B cell (primary cell): Measurements from ENCODE around the gene S100A4. TPM values are rescaled to one million over a fixed set of nuclear protein-coding genes. Genes with fewer than 3 reads are reported as not detected.
A peak's percentile ranks its signal among the peaks of the same experiment; 100 is the strongest.

Source experiments
- ATAC-seq: fragments of 200-7000 bp; cut with Tn5 transposase; one replicate; pipeline ENCODE4 v1.10.0; 2021; ENCODE audit warnings: low read depth, mild to moderate bottlenecking, moderate number of reproducible peaks, moderate library complexity
- CTCF ChIA-PET: fragments of 350-600 bp; sonication (Branson Sonifier 250); formaldehyde crosslinking; loops from one replicate; lab custom pipeline; 2021; ENCODE audit warnings: antibody characterized with exemption, inconsistent platforms; lab: Charles Lee
- POLR2A ChIA-PET: fragments of 350-600 bp; sonication (Branson Sonifier 250); formaldehyde crosslinking; loops from one replicate; lab custom pipeline; 2021; ENCODE audit warnings: antibody characterized with exemption; lab: Charles Lee
- DNase-seq: peaks from one replicate; pipeline ENCODE4 v3.0.0; 2013
- H2AFZ ChIP-seq: 2 replicates; pipeline ENCODE4 v1.6.1; 2012; ENCODE audit warnings: mild to moderate bottlenecking, low read depth, low read length; ENCODE audit not compliant: insufficient read depth, poor library complexity, severe bottlenecking
- H3K27ac ChIP-seq, 2 donors: 1 replicate in 1 of 2; 2 replicates in 1 of 2; pipeline ENCODE4 v1.5.1; 2012 to 2013; ENCODE audit warnings: low read length in 2 of 2, mild to moderate bottlenecking in 2 of 2, moderate library complexity in 1 of 2
- H3K27me3 ChIP-seq, 4 experiments: fragments of 200-600 bp in 1 of 4; sonication (generic) in 1 of 4; replicated peaks in 1 of 4; 1 replicate in 2 of 4; 2 replicates in 2 of 4; pipeline versions ENCODE4 v1.6.1 to v1.7.0; 2013 to 2016; ENCODE audit warnings: low read length in 3 of 4, mild to moderate bottlenecking in 2 of 4, mixed read lengths in 1 of 4, moderate library complexity in 1 of 4; ENCODE audit not compliant: insufficient read depth in 4 of 4, control insufficient read depth in 3 of 4; ENCODE audit errors: control extremely low read depth in 1 of 4
- H3K36me3 ChIP-seq, 2 experiments: replicated peaks in 1 of 2; 1 replicate in 1 of 2; 2 replicates in 1 of 2; pipeline versions ENCODE4 v1.6.1 to v1.7.1; 2013; ENCODE audit warnings: low read length in 1 of 2; ENCODE audit not compliant: insufficient read depth in 2 of 2, control insufficient read depth in 1 of 2; ENCODE audit errors: control extremely low read depth in 1 of 2, extremely low read depth in 1 of 2
- H3K4me1 ChIP-seq, 2 donors: fragments of 200-600 bp in 1 of 2; sonication (generic) in 1 of 2; 1 replicate in 1 of 2; 2 replicates in 1 of 2; pipeline versions ENCODE4 v1.5.1 to v1.6.1; 2013 to 2017; ENCODE audit warnings: low read length in 2 of 2; ENCODE audit not compliant: control insufficient read depth in 2 of 2, insufficient read depth in 2 of 2
- H3K4me2 ChIP-seq: replicated peaks from 2 replicates; pipeline ENCODE3; 2012; ENCODE audit warnings: mild to moderate bottlenecking, low read depth, low read length; ENCODE audit not compliant: poor library complexity, severe bottlenecking
- H3K4me3 ChIP-seq, 5 experiments: fragments of 200-600 bp in 1 of 5; sonication (generic) in 1 of 5; 1 replicate in 3 of 5; 2 replicates in 2 of 5; pipeline versions ENCODE4 v1.5.1 to v1.7.0; 2011 to 2016; ENCODE audit warnings: low read length in 4 of 5, mild to moderate bottlenecking in 4 of 5, low read depth in 2 of 5, control low read depth in 1 of 5, moderate library complexity in 1 of 5; ENCODE audit not compliant: insufficient read depth in 1 of 5; ENCODE audit errors: control extremely low read depth in 1 of 5, extremely low read depth in 1 of 5
- H3K79me2 ChIP-seq: fragments of 200-600 bp; sonication (generic); one replicate; pipeline ENCODE4 v1.6.0; 2016; ENCODE audit warnings: low read length; ENCODE audit not compliant: control insufficient read depth, insufficient read depth
- H3K9ac ChIP-seq: fragments of 200-600 bp; sonication (generic); 2 replicates; pipeline ENCODE4 v1.6.1; 2017; ENCODE audit warnings: mild to moderate bottlenecking, low read length, moderate library complexity
- H3K9me3 ChIP-seq, 3 donors: one replicate each; pipeline versions ENCODE4 v1.6.1 to v1.7.1; 2013; ENCODE audit warnings: low read length in 2 of 3; ENCODE audit not compliant: control insufficient read depth in 2 of 3, insufficient read depth in 1 of 3; ENCODE audit errors: control extremely low read depth in 1 of 3
- H4K20me1 ChIP-seq: 2 replicates; pipeline ENCODE4 v1.6.0; 2012; ENCODE audit warnings: mild to moderate bottlenecking, low read length; ENCODE audit not compliant: insufficient read depth, control insufficient read depth, poor library complexity, severe bottlenecking
- H3K27ac Mint-ChIP-seq: one replicate; pipeline ENCODE4 v1.8.0; 2021; ENCODE audit warnings: mixed read lengths
- H3K27me3 Mint-ChIP-seq: one replicate; pipeline ENCODE4 v1.8.0; 2021; ENCODE audit warnings: mixed read lengths
- H3K4me1 Mint-ChIP-seq: one replicate; pipeline ENCODE4 v1.8.0; 2021; ENCODE audit warnings: mixed read lengths
- H3K4me3 Mint-ChIP-seq: one replicate; pipeline ENCODE4 v1.8.0; 2021; ENCODE audit warnings: mixed read lengths
- H3K9me3 Mint-ChIP-seq: one replicate; pipeline ENCODE4 v1.8.0; 2022; ENCODE audit warnings: mixed read lengths; ENCODE audit not compliant: insufficient read depth
- EZH2 ChIP-seq: IDR thresholded peaks from 2 replicates; pipeline ENCODE4 v1.6.1; 2012; ENCODE audit warnings: borderline replicate concordance, low read depth, mild to moderate bottlenecking, moderate library complexity, low read length; ENCODE audit not compliant: insufficient read depth, poor library complexity, severe bottlenecking
- WGBS: methylation state at CpG from one replicate; pipeline ENCODE4 v1.1.5; 2013; ENCODE audit warnings: missing lambda C conversion rate; ENCODE audit not compliant: insufficient coverage; 5-methylcytosine and 5-hydroxymethylcytosine counted together
- intact Hi-C: fragments of 100-400 bp; cut with micrococcal nuclease; formaldehyde crosslinking; loops from one replicate; pipeline ENCODE4 v1.10.0; 2022
- polyA plus RNA-seq: library from polyadenylated mRNA; depleted of rRNA; stranded (reverse); fragments of >200 nt; gene quantifications from 2 replicates; pipeline ENCODE4 v1.2.3, GENCODE V29; 2012
- total RNA-seq, 2 donors: library from RNA; stranded (reverse); fragments of 120-200 nt in 1 of 2; gene quantifications; 1 replicate in 1 of 2; 2 replicates in 1 of 2; pipeline versions ENCODE4 v1.2.3 to v1.2.4, GENCODE V29; 2013 to 2022
- TF ChIP-seq, protein P1 (sequence below): fragments of 200-600 bp; IDR thresholded peaks from one replicate; pipeline ENCODE4 v1.8.0; 2022; ENCODE audit warnings: antibody characterized with exemption, mild to moderate bottlenecking

The S100A4 gene
- total and polyA plus RNA-seq, 2 donors (not counting 1 experiment from before 2014, with no cell fraction given): 62.7 to 150 TPM

DNA sequence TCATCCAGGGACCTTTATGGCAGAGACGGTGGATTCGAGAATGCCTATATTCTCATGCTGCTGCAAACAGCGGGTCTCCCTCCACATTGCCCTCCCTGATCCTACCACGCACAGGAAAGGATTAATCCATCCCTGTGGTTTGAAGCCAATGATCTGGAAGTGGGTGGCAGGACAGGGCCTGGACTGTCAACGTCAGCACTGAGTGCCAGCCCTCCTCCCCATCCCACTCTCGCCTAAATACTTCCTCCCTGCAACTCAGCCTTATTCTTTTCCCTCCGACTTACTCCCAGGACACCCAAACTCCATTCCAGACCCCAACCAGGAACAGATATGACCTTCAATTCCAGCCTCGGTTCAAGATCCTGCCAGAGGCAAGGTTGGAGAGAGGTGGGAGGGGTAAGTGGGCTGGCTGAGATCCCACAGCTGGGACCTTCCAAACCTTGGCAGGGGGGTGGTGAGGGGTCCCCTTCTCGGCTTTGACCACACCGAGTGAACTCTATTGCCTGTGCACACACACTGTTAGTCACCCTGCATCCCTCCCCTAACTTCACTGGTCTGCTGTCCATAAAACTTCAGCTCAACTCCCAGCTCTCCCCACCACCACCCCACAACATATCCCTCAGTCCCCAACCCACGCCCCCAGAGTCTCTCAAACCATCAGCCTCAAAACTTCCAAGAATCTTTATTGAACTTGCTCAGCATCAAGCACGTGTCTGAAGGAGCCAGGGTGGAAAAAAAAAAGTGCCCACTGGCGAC, 2.5 kb downstream of the S100A4 start:
- H3K27ac Mint-ChIP-seq: peak overlapping the region; percentile 50
- intact Hi-C loops: no loop called here
- H2AFZ ChIP-seq: no peak overlapping the region
- TF ChIP-seq, protein P1, sequence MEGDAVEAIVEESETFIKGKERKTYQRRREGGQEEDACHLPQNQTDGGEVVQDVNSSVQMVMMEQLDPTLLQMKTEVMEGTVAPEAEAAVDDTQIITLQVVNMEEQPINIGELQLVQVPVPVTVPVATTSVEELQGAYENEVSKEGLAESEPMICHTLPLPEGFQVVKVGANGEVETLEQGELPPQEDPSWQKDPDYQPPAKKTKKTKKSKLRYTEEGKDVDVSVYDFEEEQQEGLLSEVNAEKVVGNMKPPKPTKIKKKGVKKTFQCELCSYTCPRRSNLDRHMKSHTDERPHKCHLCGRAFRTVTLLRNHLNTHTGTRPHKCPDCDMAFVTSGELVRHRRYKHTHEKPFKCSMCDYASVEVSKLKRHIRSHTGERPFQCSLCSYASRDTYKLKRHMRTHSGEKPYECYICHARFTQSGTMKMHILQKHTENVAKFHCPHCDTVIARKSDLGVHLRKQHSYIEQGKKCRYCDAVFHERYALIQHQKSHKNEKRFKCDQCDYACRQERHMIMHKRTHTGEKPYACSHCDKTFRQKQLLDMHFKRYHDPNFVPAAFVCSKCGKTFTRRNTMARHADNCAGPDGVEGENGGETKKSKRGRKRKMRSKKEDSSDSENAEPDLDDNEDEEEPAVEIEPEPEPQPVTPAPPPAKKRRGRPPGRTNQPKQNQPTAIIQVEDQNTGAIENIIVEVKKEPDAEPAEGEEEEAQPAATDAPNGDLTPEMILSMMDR: no peak
- TF ChIP-seq EZH2: no peak
- H3K79me2 ChIP-seq: no peaks in the 10 kb centered on the region
- H3K9me3 ChIP-seq: peaks cover 0 to 12% (median 0%) of the 10 kb centered on the region in 3 donors
- H3K9me3 Mint-ChIP-seq: no peaks in the 10 kb centered on the region
- H3K4me3 Mint-ChIP-seq: no peak overlapping the region
- H3K4me1 ChIP-seq: peaks cover 40 to 46% of the 10 kb centered on the region in 2 donors
- ATAC-seq (no peak), DNase-seq (no peak)
- no peaks in the 10 kb centered on the region for H4K20me1 ChIP-seq
- H3K9ac ChIP-seq: no peak overlapping the region
- H3K4me1 Mint-ChIP-seq: peaks cover 60% of the 10 kb centered on the region
- no peak overlapping the region for H3K4me3 ChIP-seq
- H3K4me2 ChIP-seq: no peak overlapping the region
- CTCF ChIA-PET: interaction anchor here (1.1 to 7.5 kb wide), 4 partner anchors 10 to 32 kb away, joined by 3 to 59 read pairs (median 18); partner anchors contain the start of gene S100A6
- no peaks in the 10 kb centered on the region for H3K27me3 ChIP-seq
- H3K36me3 ChIP-seq: peaks cover 0 to 2% of the 10 kb centered on the region in 2 experiments
- no peak overlapping the region for H3K27ac ChIP-seq
- POLR2A ChIA-PET: no interaction called here
- WGBS: 92% methylated on average over 5 of the region's 13 CpGs
- no peaks in the 10 kb centered on the region for H3K27me3 Mint-ChIP-seq
